ENCODE measurements around the gene MYCBP.

- TF ChIP-seq, protein P1, sequence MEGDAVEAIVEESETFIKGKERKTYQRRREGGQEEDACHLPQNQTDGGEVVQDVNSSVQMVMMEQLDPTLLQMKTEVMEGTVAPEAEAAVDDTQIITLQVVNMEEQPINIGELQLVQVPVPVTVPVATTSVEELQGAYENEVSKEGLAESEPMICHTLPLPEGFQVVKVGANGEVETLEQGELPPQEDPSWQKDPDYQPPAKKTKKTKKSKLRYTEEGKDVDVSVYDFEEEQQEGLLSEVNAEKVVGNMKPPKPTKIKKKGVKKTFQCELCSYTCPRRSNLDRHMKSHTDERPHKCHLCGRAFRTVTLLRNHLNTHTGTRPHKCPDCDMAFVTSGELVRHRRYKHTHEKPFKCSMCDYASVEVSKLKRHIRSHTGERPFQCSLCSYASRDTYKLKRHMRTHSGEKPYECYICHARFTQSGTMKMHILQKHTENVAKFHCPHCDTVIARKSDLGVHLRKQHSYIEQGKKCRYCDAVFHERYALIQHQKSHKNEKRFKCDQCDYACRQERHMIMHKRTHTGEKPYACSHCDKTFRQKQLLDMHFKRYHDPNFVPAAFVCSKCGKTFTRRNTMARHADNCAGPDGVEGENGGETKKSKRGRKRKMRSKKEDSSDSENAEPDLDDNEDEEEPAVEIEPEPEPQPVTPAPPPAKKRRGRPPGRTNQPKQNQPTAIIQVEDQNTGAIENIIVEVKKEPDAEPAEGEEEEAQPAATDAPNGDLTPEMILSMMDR (IDR thresholded peaks at IDR 0.05; ENCODE audit: poor library complexity): no peak
- TF ChIP-seq EZH2phosphoT487 (IDR thresholded peaks at IDR 0.05; ENCODE audit: low read depth, severe bottlenecking, unreplicated experiment) (no peak), EZH2 (IDR thresholded peaks at IDR 0.05; ENCODE audit: borderline replicate concordance) (no peak)
These were observed 11.9 kb upstream of the MYCBP start for GRCh38 chr1:38885092-38885491.

Data from hepatocyte (in vitro differentiated cells).